Measurements from ENCODE around the gene GALR2.

The GALR2 gene

GRCh38 chr17:76083536-76084182 is 9.1 kb downstream of the GALR2 start:
- Histone ChIP-seq H3K36me3 (ENCODE audit: insufficient read depth, insufficient read length, low read length) (peaks cover 73% of the 10 kb centered on the region), H3K4me3 (ENCODE audit: insufficient read length, low read depth) (no peak overlapping the region), H3K27me3 (ENCODE audit: insufficient read depth, insufficient read length) (no peaks in the 10 kb centered on the region), H3K9me3 (ENCODE audit: insufficient read depth, low read length) (no peaks in the 10 kb centered on the region), H3K9ac (ENCODE audit: insufficient read length, low read depth) (peak overlapping the region; percentile 22), H3K4me1 (ENCODE audit: insufficient read depth, insufficient read length) (peaks cover 33% of the 10 kb centered on the region)
- DNase-seq (ENCODE audit: low read depth, low spot score), result no peak
- TF ChIP-seq SUZ12 (IDR thresholded peaks at IDR 0.05; ENCODE audit: extremely low read depth, insufficient read depth, insufficient read length) (no peak), ZNF274 (IDR thresholded peaks at IDR 0.05; ENCODE audit: low read depth, low read length) (no peak), YY1 (IDR thresholded peaks at IDR 0.05; ENCODE audit: insufficient read depth, insufficient read length) (no peak)

- H3K27me3 ChIP-seq (ENCODE audit: insufficient read depth, insufficient read length), result no peaks in the 10 kb centered on the region
These were observed 10.6 kb downstream of the GALR2 start for GRCh38 chr17:76085066-76085730.

GRCh38 chr17:76085731-76086366 is 11.3 kb downstream of the GALR2 start:
- no peaks in the 10 kb centered on the region for H3K9me3 ChIP-seq (ENCODE audit: insufficient read depth, low read length)
- H3K4me1 ChIP-seq (ENCODE audit: insufficient read depth, insufficient read length), result peaks cover 16% of the 10 kb centered on the region
- no peaks in the 10 kb centered on the region for H3K27me3 ChIP-seq (ENCODE audit: insufficient read depth, insufficient read length)
- H3K36me3 ChIP-seq (ENCODE audit: insufficient read depth, insufficient read length, low read length), result peaks cover 94% of the 10 kb centered on the region
- H3K9ac ChIP-seq (ENCODE audit: insufficient read length, low read depth), result no peak overlapping the region
- TF ChIP-seq SUZ12 (IDR thresholded peaks at IDR 0.05; ENCODE audit: extremely low read depth, insufficient read depth, insufficient read length) (no peak), ZNF274 (IDR thresholded peaks at IDR 0.05; ENCODE audit: low read depth, low read length) (no peak), YY1 (IDR thresholded peaks at IDR 0.05; ENCODE audit: insufficient read depth, insufficient read length) (no peak)
- H3K4me3 ChIP-seq (ENCODE audit: insufficient read length, low read depth), result no peak overlapping the region
- no peak for DNase-seq (ENCODE audit: low read depth, low spot score)

More at GRCh38 chr17:76085066-76085730, 10.6 kb downstream of the GALR2 start:
- TF ChIP-seq ZNF274 (IDR thresholded peaks at IDR 0.05; ENCODE audit: low read depth, low read length) (no peak), YY1 (IDR thresholded peaks at IDR 0.05; ENCODE audit: insufficient read depth, insufficient read length) (no peak), SUZ12 (IDR thresholded peaks at IDR 0.05; ENCODE audit: extremely low read depth, insufficient read depth, insufficient read length) (no peak)
- no peaks in the 10 kb centered on the region for H3K9me3 ChIP-seq (ENCODE audit: insufficient read depth, low read length)
- peaks cover 21% of the 10 kb centered on the region for H3K4me1 ChIP-seq (ENCODE audit: insufficient read depth, insufficient read length)
- DNase-seq (ENCODE audit: low read depth, low spot score), result no peak
- no peak overlapping the region for H3K9ac ChIP-seq (ENCODE audit: insufficient read length, low read depth)
- peaks cover 88% of the 10 kb centered on the region for H3K36me3 ChIP-seq (ENCODE audit: insufficient read depth, insufficient read length, low read length)
- no peak overlapping the region for H3K4me3 ChIP-seq (ENCODE audit: insufficient read length, low read depth)

GRCh38 chr17:76086384-76086783 is 11.8 kb downstream of the GALR2 start:
- Histone ChIP-seq H3K4me1 (ENCODE audit: insufficient read depth, insufficient read length) (peaks cover 16% of the 10 kb centered on the region), H3K9ac (ENCODE audit: insufficient read length, low read depth) (no peak overlapping the region), H3K9me3 (ENCODE audit: insufficient read depth, low read length) (no peaks in the 10 kb centered on the region), H3K27me3 (ENCODE audit: insufficient read depth, insufficient read length) (no peaks in the 10 kb centered on the region), H3K36me3 (ENCODE audit: insufficient read depth, insufficient read length, low read length) (peaks cover 99% of the 10 kb centered on the region), H3K4me3 (ENCODE audit: insufficient read length, low read depth) (no peak overlapping the region)
- DNase-seq (ENCODE audit: low read depth, low spot score), result no peak
- no peak for TF ChIP-seq YY1 (IDR thresholded peaks at IDR 0.05; ENCODE audit: insufficient read depth, insufficient read length)
- no peak for TF ChIP-seq ZNF274 (IDR thresholded peaks at IDR 0.05; ENCODE audit: low read depth, low read length)
- TF ChIP-seq SUZ12 (IDR thresholded peaks at IDR 0.05; ENCODE audit: extremely low read depth, insufficient read depth, insufficient read length), result no peak

- Histone ChIP-seq H3K4me3 (ENCODE audit: insufficient read length, low read depth) (no peak overlapping the region), H3K27me3 (ENCODE audit: insufficient read depth, insufficient read length) (no peaks in the 10 kb centered on the region), H3K9ac (ENCODE audit: insufficient read length, low read depth) (no peak overlapping the region), H3K9me3 (ENCODE audit: insufficient read depth, low read length) (no peaks in the 10 kb centered on the region), H3K36me3 (ENCODE audit: insufficient read depth, insufficient read length, low read length) (peaks cover 96% of the 10 kb centered on the region), H3K4me1 (ENCODE audit: insufficient read depth, insufficient read length) (peaks cover 16% of the 10 kb centered on the region)
- TF ChIP-seq ZNF274 (IDR thresholded peaks at IDR 0.05; ENCODE audit: low read depth, low read length) (no peak), SUZ12 (IDR thresholded peaks at IDR 0.05; ENCODE audit: extremely low read depth, insufficient read depth, insufficient read length) (no peak), YY1 (IDR thresholded peaks at IDR 0.05; ENCODE audit: insufficient read depth, insufficient read length) (no peak)
- DNase-seq (ENCODE audit: low read depth, low spot score), result no peak
These were observed 12.9 kb downstream of the GALR2 start for GRCh38 chr17:76087531-76087930.

GRCh38 chr17:76088041-76088867 is 13.7 kb downstream of the GALR2 start:
- Histone ChIP-seq H3K4me3 (ENCODE audit: insufficient read length, low read depth) (no peak overlapping the region), H3K9ac (ENCODE audit: insufficient read length, low read depth) (no peak overlapping the region), H3K27me3 (ENCODE audit: insufficient read depth, insufficient read length) (no peaks in the 10 kb centered on the region), H3K4me1 (ENCODE audit: insufficient read depth, insufficient read length) (peaks cover 10% of the 10 kb centered on the region), H3K9me3 (ENCODE audit: insufficient read depth, low read length) (no peaks in the 10 kb centered on the region), H3K36me3 (ENCODE audit: insufficient read depth, insufficient read length, low read length) (peaks cover 96% of the 10 kb centered on the region)
- no peak for TF ChIP-seq ZNF274 (IDR thresholded peaks at IDR 0.05; ENCODE audit: low read depth, low read length)
- TF ChIP-seq YY1 (IDR thresholded peaks at IDR 0.05; ENCODE audit: insufficient read depth, insufficient read length), result no peak
- TF ChIP-seq SUZ12 (IDR thresholded peaks at IDR 0.05; ENCODE audit: extremely low read depth, insufficient read depth, insufficient read length), result no peak
- no peak for DNase-seq (ENCODE audit: low read depth, low spot score)

All from NT2/D1 (cell line).